ENCODE results near the gene CHTOP.

The CHTOP gene

GRCh38 chr1:153616144-153616916 is 17.5 kb upstream of the CHTOP start, which contains the start of gene S100A14:
Gene S100A14 (minus strand): TSS chr1:153616325. CDS start chr1:153615858, 467 bp downstream.
- POLR2A ChIA-PET = interaction anchor here (0.6 to 1.3 kb wide), 2 partner anchors 44 to 112 kb away, joined by 3 to 4 read pairs; partner anchors contain the start of gene INTS3
- Histone ChIP-seq H3K4me1 (ENCODE audit: control extremely low read depth in 1 of 4, control insufficient read depth in 4 of 4, insufficient read depth in 4 of 4, low read length in 3 of 4) (peaks cover 0 to 8% (median 2%) of the 10 kb centered on the region in 4 experiments), H3K27me3 (replicated peaks in 2 of 5; ENCODE audit: control insufficient read depth in 4 of 5, insufficient read depth in 5 of 5, low read length in 4 of 5) (no peaks in the 10 kb centered on the region), H3K36me3 (ENCODE audit: control insufficient read depth in 4 of 4, insufficient read depth in 4 of 4, low read length in 3 of 4) (no peaks in the 10 kb centered on the region), H3K27ac (ENCODE audit: insufficient read depth in 1 of 2, low read depth in 1 of 2, low read length in 2 of 2, poor library complexity in 1 of 2, severe bottlenecking in 2 of 2) (no peak within 1 kb of the TSS), H3K9me3 (ENCODE audit: control extremely low read depth in 1 of 5, control insufficient read depth in 4 of 5, insufficient read depth in 2 of 5, low read depth in 1 of 5, low read length in 4 of 5) (peaks cover 0 to 1% (median 0%) of the 10 kb centered on the region in 5 experiments), H3K4me3 (ENCODE audit: control insufficient read depth in 1 of 7, extremely low read depth in 1 of 7, insufficient read depth in 4 of 7, low read depth in 2 of 7, low read length in 6 of 7) (no peak within 1 kb of the TSS)
- CTCF ChIA-PET = interaction anchor here (0.6 to 21.2 kb wide), 12 partner anchors 8 to 107 kb away, joined by 3 to 262 read pairs (median 8); partner anchors contain the start of genes CHTOP, S100A1 and S100A13
- 100% methylated on average over 7 of the region's 10 CpGs for WGBS (ENCODE audit: insufficient coverage)
- no peak for DNase-seq

- peaks cover 0 to 1% (median 0%) of the 10 kb centered on the region in 5 experiments for H3K9me3 ChIP-seq (ENCODE audit: control extremely low read depth in 1 of 5, control insufficient read depth in 4 of 5, insufficient read depth in 2 of 5, low read depth in 1 of 5, low read length in 4 of 5)
- H3K4me1 ChIP-seq (ENCODE audit: control extremely low read depth in 1 of 4, control insufficient read depth in 4 of 4, insufficient read depth in 4 of 4, low read length in 3 of 4) = peaks cover 0 to 4% (median 2%) of the 10 kb centered on the region in 4 experiments
- WGBS (ENCODE audit: insufficient coverage) = 89% methylated on average over 3 of the region's 5 CpGs
- H3K27me3 ChIP-seq (replicated peaks in 2 of 5; ENCODE audit: control insufficient read depth in 4 of 5, insufficient read depth in 5 of 5, low read length in 4 of 5) = no peaks in the 10 kb centered on the region
- CTCF ChIA-PET = interaction anchor here (1.0 to 21.2 kb wide), 11 partner anchors 9 to 108 kb away, joined by 3 to 262 read pairs (median 22); partner anchors contain the start of genes CHTOP, S100A1 and S100A13
- POLR2A ChIA-PET = no interaction called here
- no peaks in the 10 kb centered on the region for H3K36me3 ChIP-seq (ENCODE audit: control insufficient read depth in 4 of 4, insufficient read depth in 4 of 4, low read length in 3 of 4)
- H3K27ac ChIP-seq (ENCODE audit: insufficient read depth in 1 of 2, low read depth in 1 of 2, low read length in 2 of 2, poor library complexity in 1 of 2, severe bottlenecking in 2 of 2) = no peak overlapping the region
- DNase-seq = no peak
- no peak overlapping the region for H3K4me3 ChIP-seq (ENCODE audit: control insufficient read depth in 1 of 7, extremely low read depth in 1 of 7, insufficient read depth in 4 of 7, low read depth in 2 of 7, low read length in 6 of 7)
Measured at GRCh38 chr1:153616917-153617311, 17.0 kb upstream of the CHTOP start.

- 0% methylated on average over 6 of the region's 6 CpGs for WGBS (ENCODE audit: insufficient coverage)
- H3K4me3 ChIP-seq (ENCODE audit: control insufficient read depth in 1 of 7, extremely low read depth in 1 of 7, insufficient read depth in 4 of 7, low read depth in 2 of 7, low read length in 6 of 7) = no peak overlapping the region
- no peaks in the 10 kb centered on the region for H3K27me3 ChIP-seq (replicated peaks in 2 of 5; ENCODE audit: control insufficient read depth in 4 of 5, insufficient read depth in 5 of 5, low read length in 4 of 5)
- peaks cover 0 to 4% (median 2%) of the 10 kb centered on the region in 4 experiments for H3K4me1 ChIP-seq (ENCODE audit: control extremely low read depth in 1 of 4, control insufficient read depth in 4 of 4, insufficient read depth in 4 of 4, low read length in 3 of 4)
- CTCF ChIA-PET = interaction anchor here (1.0 to 21.2 kb wide), 14 partner anchors 10 to 265 kb away, joined by 3 to 262 read pairs (median 6); partner anchors contain the start of genes CHTOP, S100A1 and S100A13
- peak in 2 of 3 donors; percentile 61 to 76 for DNase-seq
- no peaks in the 10 kb centered on the region for H3K36me3 ChIP-seq (ENCODE audit: control insufficient read depth in 4 of 4, insufficient read depth in 4 of 4, low read length in 3 of 4)
- H3K27ac ChIP-seq (ENCODE audit: insufficient read depth in 1 of 2, low read depth in 1 of 2, low read length in 2 of 2, poor library complexity in 1 of 2, severe bottlenecking in 2 of 2) = no peak overlapping the region
- H3K9me3 ChIP-seq (ENCODE audit: control extremely low read depth in 1 of 5, control insufficient read depth in 4 of 5, insufficient read depth in 2 of 5, low read depth in 1 of 5, low read length in 4 of 5) = peaks cover 0 to 1% (median 0%) of the 10 kb centered on the region in 5 experiments
- POLR2A ChIA-PET = interaction anchor here (1.7 kb wide), 1 partner anchor 45 kb away, joined by 6 read pairs; no protein-coding TSS in a partner anchor
Measured at GRCh38 chr1:153617663-153618062, 16.2 kb upstream of the CHTOP start.

- no peaks in the 10 kb centered on the region for H3K27me3 ChIP-seq (replicated peaks in 2 of 5; ENCODE audit: control insufficient read depth in 4 of 5, insufficient read depth in 5 of 5, low read length in 4 of 5)
- no peak overlapping the region for H3K4me3 ChIP-seq (ENCODE audit: control insufficient read depth in 1 of 7, extremely low read depth in 1 of 7, insufficient read depth in 4 of 7, low read depth in 2 of 7, low read length in 6 of 7)
- peaks cover 0 to 1% (median 0%) of the 10 kb centered on the region in 5 experiments for H3K9me3 ChIP-seq (ENCODE audit: control extremely low read depth in 1 of 5, control insufficient read depth in 4 of 5, insufficient read depth in 2 of 5, low read depth in 1 of 5, low read length in 4 of 5)
- 98% methylated on average over 6 of the region's 6 CpGs for WGBS (ENCODE audit: insufficient coverage)
- ChIA-PET CTCF (interaction anchor here (0.9 to 21.2 kb wide), 11 partner anchors 9 to 266 kb away, joined by 3 to 262 read pairs (median 22); partner anchors contain the start of genes S100A1 and S100A13), POLR2A (interaction anchor here (0.8 to 1.0 kb wide), 2 partner anchors 15 to 27 kb away, joined by 4 read pairs; partner anchors contain the start of gene CHTOP)
- peaks cover 0 to 4% (median 2%) of the 10 kb centered on the region in 4 experiments for H3K4me1 ChIP-seq (ENCODE audit: control extremely low read depth in 1 of 4, control insufficient read depth in 4 of 4, insufficient read depth in 4 of 4, low read length in 3 of 4)
- no peak overlapping the region for H3K27ac ChIP-seq (ENCODE audit: insufficient read depth in 1 of 2, low read depth in 1 of 2, low read length in 2 of 2, poor library complexity in 1 of 2, severe bottlenecking in 2 of 2)
- no peak for DNase-seq
- H3K36me3 ChIP-seq (ENCODE audit: control insufficient read depth in 4 of 4, insufficient read depth in 4 of 4, low read length in 3 of 4) = no peaks in the 10 kb centered on the region
Measured at GRCh38 chr1:153619171-153619570, 14.7 kb upstream of the CHTOP start.

GRCh38 chr1:153623101-153623500 is 10.8 kb upstream of the CHTOP start:
- 94% methylated on average over 7 of the region's 7 CpGs for WGBS (ENCODE audit: insufficient coverage)
- CTCF ChIA-PET = interaction anchor here (0.6 to 21.2 kb wide), 3 partner anchors 52 to 135 kb away, joined by 3 to 262 read pairs (median 4); no protein-coding TSS in a partner anchor
- no peak for DNase-seq
- Histone ChIP-seq H3K36me3 (ENCODE audit: control insufficient read depth in 4 of 4, insufficient read depth in 4 of 4, low read length in 3 of 4) (no peaks in the 10 kb centered on the region), H3K9me3 (ENCODE audit: control extremely low read depth in 1 of 5, control insufficient read depth in 4 of 5, insufficient read depth in 2 of 5, low read depth in 1 of 5, low read length in 4 of 5) (peaks cover 0 to 1% (median 0%) of the 10 kb centered on the region in 5 experiments), H3K27me3 (replicated peaks in 2 of 5; ENCODE audit: control insufficient read depth in 4 of 5, insufficient read depth in 5 of 5, low read length in 4 of 5) (peaks cover 0 to 2% (median 0%) of the 10 kb centered on the region in 5 experiments), H3K27ac (ENCODE audit: insufficient read depth in 1 of 2, low read depth in 1 of 2, low read length in 2 of 2, poor library complexity in 1 of 2, severe bottlenecking in 2 of 2) (no peak overlapping the region), H3K4me1 (ENCODE audit: control extremely low read depth in 1 of 4, control insufficient read depth in 4 of 4, insufficient read depth in 4 of 4, low read length in 3 of 4) (peaks cover 0 to 9% (median 3%) of the 10 kb centered on the region in 4 experiments), H3K4me3 (ENCODE audit: control insufficient read depth in 1 of 7, extremely low read depth in 1 of 7, insufficient read depth in 4 of 7, low read depth in 2 of 7, low read length in 6 of 7) (no peak overlapping the region)
- POLR2A ChIA-PET = interaction anchor here (0.9 kb wide), 1 partner anchor 11 kb away, joined by 6 read pairs; the partner anchor contains the start of gene CHTOP

- H3K27ac ChIP-seq (ENCODE audit: insufficient read depth in 1 of 2, low read depth in 1 of 2, low read length in 2 of 2, poor library complexity in 1 of 2, severe bottlenecking in 2 of 2) = no peak overlapping the region
- no peak overlapping the region for H3K4me3 ChIP-seq (ENCODE audit: control insufficient read depth in 1 of 7, extremely low read depth in 1 of 7, insufficient read depth in 4 of 7, low read depth in 2 of 7, low read length in 6 of 7)
- H3K36me3 ChIP-seq (ENCODE audit: control insufficient read depth in 4 of 4, insufficient read depth in 4 of 4, low read length in 3 of 4) = no peaks in the 10 kb centered on the region
- peaks cover 0 to 19% (median 11%) of the 10 kb centered on the region in 4 experiments for H3K4me1 ChIP-seq (ENCODE audit: control extremely low read depth in 1 of 4, control insufficient read depth in 4 of 4, insufficient read depth in 4 of 4, low read length in 3 of 4)
- no peak for DNase-seq
- CTCF ChIA-PET = interaction anchor here (1.7 to 21.2 kb wide), 5 partner anchors 9 to 92 kb away, joined by 7 to 262 read pairs (median 13); partner anchors contain the start of genes CHTOP, S100A14 and S100A16
- no peaks in the 10 kb centered on the region for H3K9me3 ChIP-seq (ENCODE audit: control extremely low read depth in 1 of 5, control insufficient read depth in 4 of 5, insufficient read depth in 2 of 5, low read depth in 1 of 5, low read length in 4 of 5)
- WGBS (ENCODE audit: insufficient coverage) = 99% methylated on average over 9 of the region's 10 CpGs
- H3K27me3 ChIP-seq (replicated peaks in 2 of 5; ENCODE audit: control insufficient read depth in 4 of 5, insufficient read depth in 5 of 5, low read length in 4 of 5) = peaks cover 0 to 2% (median 0%) of the 10 kb centered on the region in 5 experiments
- POLR2A ChIA-PET = interaction anchor here (0.6 kb wide), 1 partner anchor 241 kb away, joined by 6 read pairs; no protein-coding TSS in a partner anchor
Measured at GRCh38 chr1:153624965-153625611, 8.8 kb upstream of the CHTOP start.
